Measurements from ENCODE around the gene CGGBP1.

The CGGBP1 gene

DNA sequence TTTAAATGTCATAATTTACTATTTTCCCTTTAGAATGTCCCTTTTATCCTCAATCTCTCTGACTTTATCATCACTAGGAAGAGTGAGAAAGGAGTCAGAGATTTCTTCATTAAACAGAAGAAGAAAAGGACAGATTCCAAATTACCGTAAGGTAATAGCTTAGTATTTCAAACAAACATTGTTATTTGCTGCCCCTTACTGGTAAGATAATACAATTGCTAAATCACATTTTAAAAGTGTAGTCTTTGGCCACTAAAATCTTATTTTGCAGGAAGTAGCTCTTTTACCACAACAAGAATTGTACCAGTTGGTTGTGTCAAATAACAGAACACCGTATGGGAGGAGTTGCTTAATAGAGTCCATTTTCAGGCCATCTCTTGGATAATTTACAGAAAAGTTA is 53.7 kb downstream of the CGGBP1 start:
- H4K20me1 ChIP-seq (ENCODE audit: low read depth, low read length): no peaks in the 10 kb centered on the region
- no peaks in the 10 kb centered on the region for H3K9me2 ChIP-seq (replicated peaks; ENCODE audit: insufficient read depth, low read length)
- no peaks in the 10 kb centered on the region for H3F3A ChIP-seq (ENCODE audit: insufficient read depth)
- no peaks in the 10 kb centered on the region for H3K27me3 ChIP-seq (ENCODE audit: low read length)
- H2AFZ ChIP-seq (ENCODE audit: low read depth, low read length, severe bottlenecking): no peak overlapping the region
- H3K79me2 ChIP-seq (ENCODE audit: insufficient read depth, low read length): no peaks in the 10 kb centered on the region
- no peak overlapping the region for H3K9ac ChIP-seq (ENCODE audit: low read length)
- TF ChIP-seq, protein P1, sequence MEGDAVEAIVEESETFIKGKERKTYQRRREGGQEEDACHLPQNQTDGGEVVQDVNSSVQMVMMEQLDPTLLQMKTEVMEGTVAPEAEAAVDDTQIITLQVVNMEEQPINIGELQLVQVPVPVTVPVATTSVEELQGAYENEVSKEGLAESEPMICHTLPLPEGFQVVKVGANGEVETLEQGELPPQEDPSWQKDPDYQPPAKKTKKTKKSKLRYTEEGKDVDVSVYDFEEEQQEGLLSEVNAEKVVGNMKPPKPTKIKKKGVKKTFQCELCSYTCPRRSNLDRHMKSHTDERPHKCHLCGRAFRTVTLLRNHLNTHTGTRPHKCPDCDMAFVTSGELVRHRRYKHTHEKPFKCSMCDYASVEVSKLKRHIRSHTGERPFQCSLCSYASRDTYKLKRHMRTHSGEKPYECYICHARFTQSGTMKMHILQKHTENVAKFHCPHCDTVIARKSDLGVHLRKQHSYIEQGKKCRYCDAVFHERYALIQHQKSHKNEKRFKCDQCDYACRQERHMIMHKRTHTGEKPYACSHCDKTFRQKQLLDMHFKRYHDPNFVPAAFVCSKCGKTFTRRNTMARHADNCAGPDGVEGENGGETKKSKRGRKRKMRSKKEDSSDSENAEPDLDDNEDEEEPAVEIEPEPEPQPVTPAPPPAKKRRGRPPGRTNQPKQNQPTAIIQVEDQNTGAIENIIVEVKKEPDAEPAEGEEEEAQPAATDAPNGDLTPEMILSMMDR (IDR thresholded peaks at IDR 0.05; ENCODE audit: insufficient read depth, low read length, poor library complexity, severe bottlenecking): peak; percentile 21
- no peak for TF ChIP-seq EZH2phosphoT487 (conservative IDR thresholded peaks at IDR 0.05; ENCODE audit: low read length)
- no peak overlapping the region for H3K27ac ChIP-seq (ENCODE audit: low read depth, low read length)
- no peak overlapping the region for H3K4me2 ChIP-seq (ENCODE audit: low read depth, low read length, poor library complexity, severe bottlenecking)
- no peak overlapping the region for H3K4me3 ChIP-seq (ENCODE audit: insufficient read depth, low read length, poor library complexity, severe bottlenecking)
- H3K36me3 ChIP-seq (ENCODE audit: low read length): no peaks in the 10 kb centered on the region
- H3K9me3 ChIP-seq (ENCODE audit: insufficient read depth, low read length): no peaks in the 10 kb centered on the region

DNA sequence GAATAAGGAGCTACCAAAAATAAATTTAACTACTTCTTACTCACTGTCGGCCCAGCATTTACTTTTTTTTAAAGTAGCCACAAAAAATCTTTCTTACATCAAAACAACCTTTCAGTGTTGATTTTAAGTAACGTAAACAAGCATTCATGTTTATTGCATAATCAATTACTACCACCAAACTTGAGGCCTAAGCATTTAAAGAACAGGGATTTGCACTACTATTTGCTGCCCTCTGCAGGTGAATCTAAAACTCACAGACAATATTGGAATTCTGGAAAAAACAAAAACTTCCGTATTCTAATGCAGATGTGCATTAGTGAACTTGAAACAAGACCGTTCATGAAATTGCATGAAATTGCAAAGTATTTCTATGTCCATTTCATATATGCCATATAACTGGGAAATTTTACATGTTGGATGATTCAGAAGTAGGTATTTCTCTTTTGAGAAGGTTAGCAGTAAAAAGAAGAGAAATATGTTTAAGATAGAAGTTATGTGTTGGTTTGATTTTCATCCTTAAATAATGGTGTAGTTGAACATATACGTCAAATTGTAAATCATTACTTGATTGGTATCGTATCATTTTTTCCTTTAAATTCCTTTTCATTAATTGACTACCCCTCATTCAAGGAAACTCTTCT is 55.6 kb downstream of the CGGBP1 start:
- TF ChIP-seq, protein P1 (IDR thresholded peaks at IDR 0.05; ENCODE audit: insufficient read depth, low read length, poor library complexity, severe bottlenecking): peak; percentile 59
- no peak for TF ChIP-seq EZH2phosphoT487 (conservative IDR thresholded peaks at IDR 0.05; ENCODE audit: low read length)
- Histone ChIP-seq H3K4me2 (ENCODE audit: low read depth, low read length, poor library complexity, severe bottlenecking) (no peak overlapping the region), H3K27ac (ENCODE audit: low read depth, low read length) (no peak overlapping the region), H3K4me3 (ENCODE audit: insufficient read depth, low read length, poor library complexity, severe bottlenecking) (no peak overlapping the region), H3K9me2 (replicated peaks; ENCODE audit: insufficient read depth, low read length) (no peaks in the 10 kb centered on the region), H3F3A (ENCODE audit: insufficient read depth) (no peaks in the 10 kb centered on the region), H4K20me1 (ENCODE audit: low read depth, low read length) (no peaks in the 10 kb centered on the region), H3K79me2 (ENCODE audit: insufficient read depth, low read length) (no peaks in the 10 kb centered on the region), H2AFZ (ENCODE audit: low read depth, low read length, severe bottlenecking) (no peak overlapping the region), H3K9me3 (ENCODE audit: insufficient read depth, low read length) (no peaks in the 10 kb centered on the region), H3K27me3 (ENCODE audit: low read length) (no peaks in the 10 kb centered on the region), H3K9ac (ENCODE audit: low read length) (no peak overlapping the region), H3K36me3 (ENCODE audit: low read length) (no peaks in the 10 kb centered on the region)

DNA sequence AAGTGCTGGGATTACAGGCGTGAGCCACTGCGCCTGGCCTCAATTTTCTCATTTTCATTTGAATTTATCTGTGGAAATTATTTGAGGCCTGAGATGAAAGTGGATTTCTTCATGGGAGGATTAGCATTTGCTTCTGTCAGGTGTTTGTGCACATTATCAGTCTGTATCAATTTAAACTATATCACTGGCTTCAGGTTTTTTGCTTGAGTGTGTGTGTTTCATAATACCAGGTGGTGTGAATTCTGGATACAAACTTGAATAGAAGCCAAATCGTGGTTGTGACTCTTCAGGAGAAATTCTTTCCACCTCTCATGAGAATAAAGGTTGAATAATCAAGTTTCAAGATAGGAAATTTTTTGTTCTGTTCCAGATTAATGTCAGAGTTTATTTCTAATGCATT is 56.4 kb downstream of the CGGBP1 start:
- TF ChIP-seq, protein P1 (IDR thresholded peaks at IDR 0.05; ENCODE audit: insufficient read depth, low read length, poor library complexity, severe bottlenecking): no peak
- TF ChIP-seq EZH2phosphoT487 (conservative IDR thresholded peaks at IDR 0.05; ENCODE audit: low read length): no peak
- Histone ChIP-seq H3K27me3 (ENCODE audit: low read length) (no peaks in the 10 kb centered on the region), H3K9me2 (replicated peaks; ENCODE audit: insufficient read depth, low read length) (no peaks in the 10 kb centered on the region), H4K20me1 (ENCODE audit: low read depth, low read length) (no peaks in the 10 kb centered on the region), H3F3A (ENCODE audit: insufficient read depth) (no peaks in the 10 kb centered on the region), H2AFZ (ENCODE audit: low read depth, low read length, severe bottlenecking) (no peak overlapping the region), H3K79me2 (ENCODE audit: insufficient read depth, low read length) (no peaks in the 10 kb centered on the region), H3K9ac (ENCODE audit: low read length) (no peak overlapping the region), H3K4me2 (ENCODE audit: low read depth, low read length, poor library complexity, severe bottlenecking) (no peak overlapping the region), H3K4me3 (ENCODE audit: insufficient read depth, low read length, poor library complexity, severe bottlenecking) (no peak overlapping the region), H3K9me3 (ENCODE audit: insufficient read depth, low read length) (no peaks in the 10 kb centered on the region), H3K27ac (ENCODE audit: low read depth, low read length) (no peak overlapping the region), H3K36me3 (ENCODE audit: low read length) (no peaks in the 10 kb centered on the region)

Data from SU-DHL-6 (cell line).